D721Med (cell line): Measurements from ENCODE around the gene CHD9.

Source experiments
- DNase-seq: peaks from one replicate; pipeline ENCODE4 v3.0.0; 2011; ENCODE audit warnings: low spot score; ENCODE audit not compliant: insufficient read length
- FAIRE-seq: peaks from 2 replicates; lab custom pipeline; 2011; peaks lifted over from hg19 to GRCh38; lab: Jason Lieb, UNC
- CTCF ChIP-seq: IDR thresholded peaks from 2 replicates; pipeline ENCODE4 v1.5.1; 2012; ENCODE audit warnings: mild to moderate bottlenecking, control low read depth; ENCODE audit not compliant: insufficient read depth; ENCODE audit errors: missing control alignments

The CHD9 gene

GRCh38 chr16:53290520-53290919 lies 235.7 kb downstream of the CHD9 start:
- FAIRE-seq (no peak), DNase-seq (no peak)
- TF ChIP-seq CTCF: no peak

- DNase-seq (no peak), FAIRE-seq (no peak)
- TF ChIP-seq CTCF: no peak
Measured at GRCh38 chr16:53291757-53292392, 237.1 kb downstream of the CHD9 start.

GRCh38 chr16:53297477-53297876 lies 242.7 kb downstream of the CHD9 start:
- no peak for DNase-seq
- TF ChIP-seq CTCF: no peak
- no peak for FAIRE-seq

GRCh38 chr16:53304334-53304733 lies 249.5 kb downstream of the CHD9 start:
- DNase-seq: no peak
- TF ChIP-seq CTCF: no peak
- FAIRE-seq: no peak

- no peak for FAIRE-seq
- no peak for TF ChIP-seq CTCF
Measured at GRCh38 chr16:53305743-53306142, 251.0 kb downstream of the CHD9 start.

GRCh38 chr16:53309457-53309856 lies 254.7 kb downstream of the CHD9 start:
- TF ChIP-seq CTCF: no peak
- FAIRE-seq (no peak), DNase-seq (no peak)

More at GRCh38 chr16:53305743-53306142, 251.0 kb downstream of the CHD9 start:
- no peak for DNase-seq

GRCh38 chr16:53320992-53321391 lies 266.2 kb downstream of the CHD9 start:
- FAIRE-seq (no peak), DNase-seq (no peak)
- TF ChIP-seq CTCF: no peak
